Osteocyte (in vitro differentiated cells): ENCODE measurements around the gene NFE2L3. TPM values are rescaled to one million over a fixed set of nuclear protein-coding genes. Genes with fewer than 3 reads are reported as not detected.

Experiments used
- DNase-seq: peaks from one replicate; pipeline ENCODE4 v3.0.0; 2021; ENCODE audit warnings: mixed read lengths; ENCODE audit not compliant: unreplicated experiment; ENCODE audit errors: extremely low spot score
- H3K27ac Mint-ChIP-seq: one replicate; pipeline ENCODE4 v1.8.0; 2021; ENCODE audit warnings: mild to moderate bottlenecking, mixed read lengths; ENCODE audit not compliant: unreplicated experiment
- H3K27me3 Mint-ChIP-seq: one replicate; pipeline ENCODE4 v1.8.0; 2021; ENCODE audit warnings: mixed read lengths; ENCODE audit not compliant: unreplicated experiment
- H3K36me3 Mint-ChIP-seq: one replicate; pipeline ENCODE4 v1.8.0; 2021; ENCODE audit warnings: mixed read lengths; ENCODE audit not compliant: unreplicated experiment
- H3K4me1 Mint-ChIP-seq: one replicate; pipeline ENCODE4 v1.8.0; 2021; ENCODE audit warnings: mixed read lengths; ENCODE audit not compliant: unreplicated experiment
- H3K4me3 Mint-ChIP-seq: one replicate; pipeline ENCODE4 v1.8.0; 2021; ENCODE audit warnings: mild to moderate bottlenecking, moderate library complexity, mixed read lengths; ENCODE audit not compliant: unreplicated experiment
- H3K9me3 Mint-ChIP-seq: one replicate; pipeline ENCODE4 v1.8.0; 2021; ENCODE audit warnings: mixed read lengths; ENCODE audit not compliant: unreplicated experiment
- total RNA-seq: library from RNA; stranded (reverse); gene quantifications from 2 replicates; pipeline ENCODE4 v1.2.1, GENCODE V29; 2021
- TF ChIP-seq, protein P1 (sequence below): fragments of 200-600 bp; sonication (generic); IDR thresholded peaks from 2 replicates; pipeline ENCODE4 v1.5.0; 2021; ENCODE audit warnings: antibody characterized with exemption, mild to moderate bottlenecking, moderate library complexity

Gene NFE2L3
- total RNA-seq, 1 donor from 2014 or later, result 0.78 TPM

DNA sequence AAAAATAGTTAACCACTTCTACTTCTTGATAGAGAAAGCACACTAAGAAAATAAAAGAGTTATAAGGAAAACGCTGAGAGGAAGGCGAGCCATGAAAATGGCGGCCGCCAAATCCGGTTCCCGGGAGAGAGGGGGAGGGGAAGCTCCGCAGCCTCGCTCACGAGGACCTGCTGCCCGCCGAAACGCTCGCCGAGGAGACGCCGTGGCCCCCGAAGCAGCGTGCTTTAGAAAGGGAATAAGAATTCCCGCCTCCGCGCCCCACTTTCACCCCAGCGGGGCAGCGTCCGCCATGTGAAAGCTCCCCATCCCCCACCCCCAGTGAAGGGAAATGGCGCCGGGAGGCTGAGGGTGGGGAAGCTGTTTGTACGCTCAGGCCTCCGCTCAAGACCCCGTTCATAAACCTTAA lies 48.0 kb downstream of the NFE2L3 start:
- Mint-ChIP-seq H3K36me3 (peaks cover 52% of the 10 kb centered on the region), H3K27me3 (no peaks in the 10 kb centered on the region), H3K4me3 (peak overlapping the region; percentile 99), H3K9me3 (no peaks in the 10 kb centered on the region), H3K27ac (peak overlapping the region; percentile 100), H3K4me1 (peaks cover 49% of the 10 kb centered on the region)
- TF ChIP-seq, protein P1, sequence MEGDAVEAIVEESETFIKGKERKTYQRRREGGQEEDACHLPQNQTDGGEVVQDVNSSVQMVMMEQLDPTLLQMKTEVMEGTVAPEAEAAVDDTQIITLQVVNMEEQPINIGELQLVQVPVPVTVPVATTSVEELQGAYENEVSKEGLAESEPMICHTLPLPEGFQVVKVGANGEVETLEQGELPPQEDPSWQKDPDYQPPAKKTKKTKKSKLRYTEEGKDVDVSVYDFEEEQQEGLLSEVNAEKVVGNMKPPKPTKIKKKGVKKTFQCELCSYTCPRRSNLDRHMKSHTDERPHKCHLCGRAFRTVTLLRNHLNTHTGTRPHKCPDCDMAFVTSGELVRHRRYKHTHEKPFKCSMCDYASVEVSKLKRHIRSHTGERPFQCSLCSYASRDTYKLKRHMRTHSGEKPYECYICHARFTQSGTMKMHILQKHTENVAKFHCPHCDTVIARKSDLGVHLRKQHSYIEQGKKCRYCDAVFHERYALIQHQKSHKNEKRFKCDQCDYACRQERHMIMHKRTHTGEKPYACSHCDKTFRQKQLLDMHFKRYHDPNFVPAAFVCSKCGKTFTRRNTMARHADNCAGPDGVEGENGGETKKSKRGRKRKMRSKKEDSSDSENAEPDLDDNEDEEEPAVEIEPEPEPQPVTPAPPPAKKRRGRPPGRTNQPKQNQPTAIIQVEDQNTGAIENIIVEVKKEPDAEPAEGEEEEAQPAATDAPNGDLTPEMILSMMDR, result no peak
- DNase-seq, result peak; percentile 89

DNA sequence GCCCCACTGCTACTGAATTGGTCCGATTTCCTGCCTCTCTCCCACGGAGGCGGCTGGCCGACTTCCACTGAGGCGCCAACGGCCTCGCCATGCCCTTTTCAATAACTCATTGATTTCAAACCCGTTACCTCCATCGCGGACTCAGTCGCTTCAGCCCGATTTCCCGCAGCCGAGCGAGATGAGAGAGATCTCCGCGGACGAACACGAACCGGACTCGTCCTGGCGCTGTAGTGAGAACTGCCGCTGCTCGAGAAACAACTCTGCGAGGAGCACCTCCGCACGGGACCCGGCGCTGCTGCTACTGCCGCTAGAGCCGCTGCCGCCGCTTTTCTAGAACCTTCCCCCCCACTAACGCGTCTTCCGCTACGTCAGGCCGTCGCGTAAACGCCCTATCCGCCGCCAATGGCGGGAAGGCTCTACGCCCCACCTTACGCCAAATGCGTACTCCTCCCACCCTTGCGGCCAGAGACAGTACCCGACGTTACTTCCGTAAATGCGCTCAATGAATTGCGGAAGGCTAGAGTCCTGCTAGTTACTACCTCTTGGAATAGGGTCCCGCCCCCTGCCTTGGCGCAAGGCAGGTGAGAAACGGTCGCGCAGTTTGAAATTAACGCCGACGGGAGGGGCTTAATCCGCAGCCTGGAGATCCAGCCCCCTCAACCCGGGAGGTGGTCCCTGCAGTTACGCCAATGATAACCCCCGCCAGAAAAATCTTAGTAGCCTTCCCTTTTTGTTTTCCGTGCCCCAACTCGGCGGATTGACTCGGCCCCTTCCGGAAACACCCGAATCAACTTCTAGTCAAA lies 48.6 kb downstream of the NFE2L3 start, which contains the start of gene HNRNPA2B1:
TSS of gene HNRNPA2B1 (minus strand) at position 303 of the 803 bp plus-strand sequence. CDS start at position 134, 169 bp downstream.
- Mint-ChIP-seq H3K36me3 (peaks cover 52% of the 10 kb centered on the region), H3K27me3 (no peaks in the 10 kb centered on the region), H3K4me1 (peaks cover 49% of the 10 kb centered on the region), H3K9me3 (no peaks in the 10 kb centered on the region), H3K27ac (peak within 1 kb of the TSS; percentile 100), H3K4me3 (peak within 1 kb of the TSS; percentile 99)
- peak; percentile 98 for DNase-seq
- TF ChIP-seq, protein P1, result no peak

DNA sequence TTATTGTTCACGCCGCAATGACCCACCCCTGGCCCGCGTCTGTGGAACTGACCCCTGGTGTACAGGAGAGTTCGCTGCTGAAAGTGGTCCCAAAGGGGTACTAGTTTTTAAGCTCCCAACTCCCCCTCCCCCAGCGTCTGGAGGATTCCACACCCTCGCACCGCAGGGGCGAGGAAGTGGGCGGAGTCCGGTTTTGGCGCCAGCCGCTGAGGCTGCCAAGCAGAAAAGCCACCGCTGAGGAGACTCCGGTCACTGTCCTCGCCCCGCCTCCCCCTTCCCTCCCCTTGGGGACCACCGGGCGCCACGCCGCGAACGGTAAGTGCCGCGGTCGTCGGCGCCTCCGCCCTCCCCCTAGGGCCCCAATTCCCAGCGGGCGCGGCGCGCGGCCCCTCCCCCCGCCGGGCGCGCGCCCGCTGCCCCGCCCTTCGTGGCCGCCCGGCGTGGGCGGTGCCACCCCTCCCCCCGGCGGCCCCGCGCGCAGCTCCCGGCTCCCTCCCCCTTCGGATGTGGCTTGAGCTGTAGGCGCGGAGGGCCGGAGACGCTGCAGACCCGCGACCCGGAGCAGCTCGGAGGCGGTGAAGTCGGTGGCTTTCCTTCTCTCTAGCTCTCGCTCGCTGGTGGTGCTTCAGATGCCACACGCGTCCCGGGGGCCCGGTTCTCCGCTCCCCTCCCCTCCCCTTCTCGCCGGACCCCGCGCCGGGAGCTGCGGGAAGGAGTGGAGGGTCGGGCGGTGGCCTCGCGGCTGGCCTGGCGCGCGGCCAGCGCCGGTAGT lies 49.4 kb downstream of the NFE2L3 start, which contains the start of gene CBX3:
TSS of gene CBX3 (plus strand) at position 499 of the 772 bp plus-strand sequence. CDS start 1,254 bp downstream, outside the sequence.
- TF ChIP-seq, protein P1, result no peak
- Mint-ChIP-seq H3K27me3 (no peaks in the 10 kb centered on the region), H3K4me3 (peak within 1 kb of the TSS; percentile 99), H3K4me1 (peaks cover 47% of the 10 kb centered on the region), H3K9me3 (no peaks in the 10 kb centered on the region), H3K36me3 (peaks cover 49% of the 10 kb centered on the region), H3K27ac (peak within 1 kb of the TSS; percentile 100)
- DNase-seq, result peak; percentile 95

DNA sequence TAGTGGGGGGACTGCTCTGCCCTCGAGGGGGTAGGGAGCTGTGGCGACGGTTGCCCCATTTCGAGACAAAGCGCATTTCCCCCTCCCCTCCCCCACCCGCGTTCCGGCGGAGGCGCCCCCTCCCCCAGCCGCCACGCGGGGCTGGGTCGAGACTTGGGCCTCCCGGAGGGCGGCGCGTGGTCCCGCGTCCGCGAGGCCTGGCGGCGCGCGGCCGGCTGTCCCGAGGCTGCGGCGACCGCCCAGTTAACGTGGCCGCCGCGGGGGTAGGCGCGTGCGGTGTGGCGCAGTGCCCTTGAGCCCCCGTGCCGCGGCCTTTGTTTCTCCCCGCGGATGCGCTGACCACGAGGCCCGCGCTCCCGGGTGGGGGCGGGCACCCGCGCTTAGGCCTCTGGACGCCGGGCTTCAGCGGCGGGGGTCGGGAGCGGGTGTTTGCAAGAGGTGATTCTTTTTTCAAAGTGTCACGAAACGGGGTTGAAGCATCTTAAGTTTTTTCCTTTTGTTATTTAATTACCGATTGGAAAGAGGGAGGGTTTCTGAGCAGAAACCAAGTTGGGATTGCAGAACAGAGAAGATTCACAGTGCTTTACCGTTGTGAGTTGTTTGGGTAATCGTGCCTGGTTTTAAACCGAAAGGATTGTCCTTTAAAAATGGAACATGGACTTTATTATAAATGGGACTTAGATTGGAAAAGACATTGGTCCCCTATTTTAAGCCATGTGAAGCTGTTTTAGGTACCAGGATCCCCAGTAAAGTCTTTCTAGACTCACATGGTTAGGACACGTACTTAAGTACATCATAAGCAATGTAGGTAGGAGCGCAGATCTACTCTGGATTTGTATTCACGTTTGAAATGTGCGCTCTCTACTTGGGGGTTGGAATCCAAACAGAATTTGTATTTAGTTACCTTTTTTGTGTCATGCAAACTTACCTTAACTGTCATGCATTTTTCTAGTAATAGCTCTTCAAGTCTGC lies 50.3 kb downstream of the NFE2L3 start:
- H3K27ac Mint-ChIP-seq, result peak overlapping the region; percentile 89
- H3K27me3 Mint-ChIP-seq, result no peaks in the 10 kb centered on the region
- TF ChIP-seq, protein P1, result no peak
- H3K36me3 Mint-ChIP-seq, result peaks cover 48% of the 10 kb centered on the region
- peaks cover 41% of the 10 kb centered on the region for H3K4me1 Mint-ChIP-seq
- no peaks in the 10 kb centered on the region for H3K9me3 Mint-ChIP-seq
- DNase-seq, result no peak
- peak overlapping the region; percentile 88 for H3K4me3 Mint-ChIP-seq
